GM12878 (cell line): Measurements from ENCODE around the gene NIPAL3. TPM values are rescaled to one million over a fixed set of nuclear protein-coding genes. Genes with fewer than 3 reads are reported as not detected.

ENCODE experiments used
- ATAC-seq: fragments of 200-7000 bp; cut with Tn5 transposase; 3 replicates; pipeline ENCODE4 v1.9.1; 2020; ENCODE audit warnings: mild to moderate bottlenecking, moderate library complexity
- BruUV-seq: library from RNA; stranded (reverse); fragments of 400-500 nt; replicated peaks from 2 replicates; lab custom pipeline; 2021; lab: Mats Ljungman, UMichigan
- CTCF ChIA-PET: fragments of 300-600 bp; sonication (Branson Sonifier 250); formaldehyde crosslinking; extraction: SDS; loops from one replicate; lab custom pipeline; 2021; ENCODE audit warnings: inconsistent platforms; lab: Yijun Ruan, JAX
- POLR2A ChIA-PET: fragments of 350-600 bp; formaldehyde crosslinking; extraction: SDS; loops from one replicate; lab custom pipeline; 2021; ENCODE audit warnings: inconsistent platforms; lab: Charles Lee
- RAD21 ChIA-PET: fragments of 300-600 bp; sonication (Branson Sonifier 250); formaldehyde crosslinking; loops from one replicate; lab custom pipeline; 2023; ENCODE audit warnings: antibody characterized with exemption; ENCODE audit not compliant: unreplicated experiment; lab: Charles Lee
- SMC1A ChIA-PET: fragments of 300-600 bp; sonication (Branson Sonifier 250); formaldehyde crosslinking; loops from one replicate; lab custom pipeline; 2023; ENCODE audit not compliant: unreplicated experiment, uncharacterized antibody; lab: Charles Lee
- DNase-seq: peaks from one replicate; pipeline ENCODE4 v3.0.0-alpha.2; 2011; ENCODE audit warnings: low read depth, low spot score
- FAIRE-seq: peaks from 3 replicates; lab custom pipeline; 2011; peaks lifted over from hg19 to GRCh38; lab: Jason Lieb, UNC
- H2AFZ ChIP-seq: 2 replicates; pipeline ENCODE4 v1.6.0; 2011; ENCODE audit warnings: low read depth, low read length, control low read depth; ENCODE audit not compliant: control insufficient read depth
- H3K27ac ChIP-seq: 2 replicates; pipeline ENCODE4 v1.5.1; 2011; ENCODE audit warnings: control low read depth; ENCODE audit not compliant: control insufficient read depth, insufficient read depth
- H3K27me3 ChIP-seq, 2 experiments: replicated peaks in 1 of 2; 2 replicates each; pipeline versions ENCODE4 v1.6.0 to v1.6.1; 2011; ENCODE audit warnings: low read length in 1 of 2; ENCODE audit not compliant: control insufficient read depth in 2 of 2, insufficient read depth in 2 of 2
- H3K36me3 ChIP-seq, 2 experiments: 2 replicates each; pipeline ENCODE4 v1.5.1; 2011; ENCODE audit warnings: low read length in 1 of 2; ENCODE audit not compliant: control insufficient read depth in 2 of 2, insufficient read depth in 2 of 2
- H3K4me1 ChIP-seq: 2 replicates; pipeline ENCODE4 v1.6.1; 2011; ENCODE audit warnings: mild to moderate bottlenecking, low read length, moderate library complexity, mixed read lengths; ENCODE audit not compliant: control insufficient read depth, insufficient read depth
- H3K4me2 ChIP-seq: 2 replicates; pipeline ENCODE4 v1.6.0; 2011; ENCODE audit warnings: control low read depth; ENCODE audit not compliant: control insufficient read depth, insufficient read depth
- H3K4me3 ChIP-seq: fragments of 200-600 bp; sonication (generic); 2 replicates; pipeline ENCODE4 v1.5.1; 2016
- H3K79me2 ChIP-seq: 2 replicates; pipeline ENCODE4 v1.6.0; 2011; ENCODE audit warnings: low read length; ENCODE audit not compliant: control insufficient read depth, insufficient read depth
- H3K9ac ChIP-seq: 2 replicates; pipeline ENCODE4 v1.8.0; 2011; ENCODE audit warnings: low read length, control low read depth, mixed read lengths; ENCODE audit not compliant: control insufficient read depth, insufficient read depth
- H3K9me3 ChIP-seq: replicated peaks from 3 replicates; pipeline ENCODE4 v1.5.1; 2011; ENCODE audit warnings: mild to moderate bottlenecking, low read length; ENCODE audit not compliant: control insufficient read depth, insufficient read depth
- H4K20me1 ChIP-seq: 2 replicates; pipeline ENCODE4 v1.6.0; 2011; ENCODE audit not compliant: control insufficient read depth, insufficient read depth
- DPF2 ChIP-seq: fragments of 450-650 bp; IDR thresholded peaks from 2 replicates; pipeline ENCODE4 v1.6.1; 2017; ENCODE audit warnings: mild to moderate bottlenecking
- EED ChIP-seq: sonication (generic); IDR thresholded peaks from 2 replicates; pipeline ENCODE4 v1.6.1; 2016; ENCODE audit warnings: antibody characterized with exemption, low read depth
- TBL1XR1 ChIP-seq: IDR thresholded peaks from 2 replicates; pipeline ENCODE4 v1.6.1; 2012; ENCODE audit warnings: low read depth, low read length, improper control_type of control experiment
- TCF3 ChIP-seq: IDR thresholded peaks from 2 replicates; pipeline ENCODE4 v1.6.1; 2012; ENCODE audit warnings: low read depth, mild to moderate bottlenecking, low read length, borderline replicate concordance; ENCODE audit not compliant: insufficient read depth
- WRNIP1 ChIP-seq: IDR thresholded peaks from 2 replicates; pipeline ENCODE4 v1.6.1; 2011; ENCODE audit warnings: low read depth, low read length, improper control_type of control experiment, borderline replicate concordance
- ZBTB40 ChIP-seq: fragments of 450-650 bp; IDR thresholded peaks from 2 replicates; pipeline ENCODE4 v1.6.1; 2016; ENCODE audit warnings: mild to moderate bottlenecking, moderate library complexity, borderline replicate concordance
- WGBS: methylation state at CpG from one replicate; pipeline ENCODE4 v1.1.6; 2016; ENCODE audit warnings: low lambda C conversion rate; ENCODE audit not compliant: insufficient replicate concordance, insufficient coverage; ENCODE audit errors: missing lambda C conversion rate; 5-methylcytosine and 5-hydroxymethylcytosine counted together
- in situ Hi-C: fragments of 300-500 bp; cut with MboI; formaldehyde crosslinking; loops from 9 replicates; pipeline ENCODE4 v1.14.3; 2018; ENCODE audit warnings: mixed read lengths
- intact Hi-C: fragments of 100-400 bp; cut with micrococcal nuclease; formaldehyde crosslinking; loops from one replicate; pipeline ENCODE4 v1.14.2; 2022; ENCODE audit not compliant: unreplicated experiment
- polyA plus RNA-seq, 11 experiments: library from polyadenylated mRNA; depleted of rRNA in 4 of 11; unstranded in 6 of 11; stranded (reverse) in 5 of 11; fragments of >200 nt; fragmentation: Nextera tagmentation in 4 of 11; fragmentation: Illumina TruSeq in 1 of 11; extraction: Ambion mirVana in 4 of 11; extraction: Trizol in 1 of 11; gene quantifications; 1 replicate in 1 of 11; 2 replicates in 10 of 11; pipeline versions ENCODE4 v1.2.1 to v1.2.3, GENCODE V29; 2011 to 2016; ENCODE audit warnings: inconsistent platforms in 2 of 11, missing spikeins in 2 of 11, low read depth in 1 of 11
- total RNA-seq, 4 experiments: library from RNA; depleted of rRNA in 3 of 4; stranded (reverse); fragments of >200 nt in 3 of 4; fragmentation: Illumina TruSeq in 1 of 4; extraction: Trizol in 1 of 4; gene quantifications; 2 replicates each; pipeline versions ENCODE4 v1.2.1 to v1.2.3, GENCODE V29; 2013 to 2021
- TF ChIP-seq, protein P1 (sequence below): IDR thresholded peaks from 2 replicates; pipeline ENCODE4 v1.6.1; 2012; ENCODE audit warnings: low read depth, low read length, improper control_type of control experiment

The NIPAL3 gene
- total and polyA plus RNA-seq, 10 of the 15 experiments (the other 5 are each of a cell fraction or from before 2014, with no cell fraction given): 2.1 to 9.4 (median 4.2) TPM

- TF ChIP-seq ZBTB40 (no peak), DPF2 (no peak), TCF3 (no peak), EED (no peak), TBL1XR1 (no peak)
- TF ChIP-seq, protein P1, sequence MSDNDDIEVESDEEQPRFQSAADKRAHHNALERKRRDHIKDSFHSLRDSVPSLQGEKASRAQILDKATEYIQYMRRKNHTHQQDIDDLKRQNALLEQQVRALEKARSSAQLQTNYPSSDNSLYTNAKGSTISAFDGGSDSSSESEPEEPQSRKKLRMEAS: no peak
Measured at GRCh38 chr1:24502709-24503058, 87.1 kb downstream of the NIPAL3 start, which contains the start of gene RCAN3 (continued).

DNA sequence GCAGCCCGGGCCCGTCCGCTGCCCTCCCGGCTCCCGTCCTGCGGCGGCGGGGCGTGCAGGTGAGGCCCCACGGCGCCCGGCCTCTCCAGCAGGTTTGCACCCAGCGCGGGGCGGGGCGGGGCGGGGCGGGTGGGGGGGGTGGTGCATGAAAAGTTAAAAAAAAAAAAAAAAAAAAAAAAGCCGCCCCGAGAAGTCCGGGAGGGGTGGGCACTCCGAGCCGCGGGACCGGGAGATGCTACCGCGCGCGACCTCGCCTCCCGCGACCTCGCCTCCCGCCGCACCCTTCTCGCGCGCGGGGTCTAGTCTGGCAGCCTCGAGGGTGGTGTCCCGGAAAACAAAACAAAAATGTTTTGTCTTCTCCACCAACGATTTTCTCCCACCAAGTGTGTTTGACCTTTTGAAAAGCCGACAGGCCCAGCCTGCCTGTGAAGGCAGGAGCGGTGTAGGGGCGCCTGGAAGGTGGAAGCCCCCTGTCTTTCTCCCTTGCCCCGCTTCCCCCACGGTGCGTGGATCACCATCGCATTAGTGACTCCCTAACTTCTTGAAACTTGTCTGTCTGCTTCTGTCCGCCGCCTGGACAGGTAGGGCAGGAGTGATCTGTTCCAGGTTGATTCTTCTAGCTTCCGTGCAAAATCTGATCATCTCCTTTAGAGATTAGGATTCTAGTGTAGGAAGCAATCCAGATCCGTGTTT lies 87.6 kb downstream of the NIPAL3 start:
- no TSS peak for BruUV-seq
- intact Hi-C loops (no loop called here), in situ Hi-C loops (no loop called here)
- ChIA-PET CTCF (interaction anchor here (1.0 kb wide), 1 partner anchor 24 kb away, joined by 3 read pairs; no protein-coding TSS in a partner anchor), RAD21 (no interaction called here), SMC1A (no interaction called here), POLR2A (no interaction called here)
- Histone ChIP-seq H3K27me3 (peaks cover 12 to 20% of the 10 kb centered on the region in 2 experiments), H3K27ac (no peak overlapping the region), H3K9me3 (no peaks in the 10 kb centered on the region), H3K4me3 (peak overlapping the region; percentile 1; the same call in 1 of the 2 replicates), H3K79me2 (no peaks in the 10 kb centered on the region), H2AFZ (0 out of 2 replicates have a peak overlapping the region, but pooled peaks have one; percentile 20), H3K9ac (no peak overlapping the region), H4K20me1 (no peaks in the 10 kb centered on the region; the same call in 1 of the 2 replicates), H3K4me1 (peaks cover 8% of the 10 kb centered on the region), H3K36me3 (no peaks in the 10 kb centered on the region), H3K4me2 (peak overlapping the region; percentile 54; the same call in 1 of the 2 replicates)
- 2% methylated on average over 46 of the region's 53 CpGs for WGBS
- no peak for TF ChIP-seq WRNIP1
- DNase-seq: no peak
- ATAC-seq: no peak
- FAIRE-seq: no peak
